Hepatic stellate cell (primary cell): ENCODE results near the gene TMEM91.
"Not testable (repeated sequence)": the region's sequence is repeated elsewhere in the genome, so short reads cannot be mapped to it uniquely, and the experiment has no call there.

Experiments
- DNase-seq: peaks from one replicate; pipeline ENCODE4 v3.0.0; 2011; ENCODE audit warnings: low spot score

Gene TMEM91

GRCh38 chr19:41353466-41354342 lies 22.6 kb upstream of the TMEM91 start, which contains the start of gene TGFB1:
TGFB1 (minus strand) TSS chr19:41353922; CDS start chr19:41353044, 878 bp downstream.
- DNase-seq, result peak; percentile 98

GRCh38 chr19:41354343-41354953 lies 21.9 kb upstream of the TMEM91 start:
- DNase-seq, result no peak

GRCh38 chr19:41355035-41355434 lies 21.3 kb upstream of the TMEM91 start:
- no peak for DNase-seq

DNA sequence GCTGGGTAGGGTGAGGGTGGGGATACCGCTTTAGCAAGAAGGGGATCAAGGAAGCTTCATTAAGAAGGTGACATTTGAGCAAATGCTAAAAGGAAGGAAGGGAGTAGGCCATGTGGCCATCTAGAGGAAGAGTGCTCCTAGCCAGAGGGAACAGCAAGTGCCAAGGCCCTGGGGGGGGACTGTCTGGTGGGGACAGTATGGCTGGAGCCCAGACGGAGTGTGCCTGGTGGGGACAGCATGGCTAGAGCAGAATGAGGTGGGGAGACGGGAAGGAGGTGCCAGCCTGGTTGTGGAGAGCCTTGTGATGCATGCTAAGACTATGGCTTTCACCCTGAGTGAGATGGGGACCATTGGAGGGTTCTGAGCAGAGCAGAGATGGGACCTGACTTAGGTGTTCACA lies 20.5 kb upstream of the TMEM91 start:
- no peak for DNase-seq

- no peak for DNase-seq
Observed at GRCh38 chr19:41356984-41357739, 19.2 kb upstream of the TMEM91 start.

DNA sequence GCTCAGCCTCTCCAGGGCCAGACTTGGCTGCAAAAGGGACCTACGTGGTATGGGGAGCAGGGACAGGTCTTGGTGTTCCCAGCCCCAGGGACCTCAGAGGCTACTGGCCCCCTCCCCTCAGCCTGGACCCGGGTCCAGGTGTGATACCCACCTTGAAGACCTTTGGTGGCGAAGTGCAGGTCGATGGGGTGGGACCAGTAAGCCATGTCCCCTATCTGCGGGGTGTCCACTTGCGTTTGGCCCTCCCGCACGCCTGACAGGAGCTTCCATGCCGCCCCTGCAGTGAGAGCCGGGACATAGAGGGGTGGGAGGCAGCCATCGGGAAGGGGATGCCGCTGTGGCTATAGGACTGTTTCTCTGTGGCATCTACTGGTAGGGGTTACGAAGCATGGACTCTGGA lies 18.6 kb upstream of the TMEM91 start:
- DNase-seq, result no peak

GRCh38 chr19:41359741-41360140 lies 16.6 kb upstream of the TMEM91 start:
- DNase-seq, result no peak

GRCh38 chr19:41362143-41362847 lies 14.0 kb upstream of the TMEM91 start:
- DNase-seq, result no peak

GRCh38 chr19:41363371-41363752 lies 13.0 kb upstream of the TMEM91 start:
- no peak for DNase-seq

DNA sequence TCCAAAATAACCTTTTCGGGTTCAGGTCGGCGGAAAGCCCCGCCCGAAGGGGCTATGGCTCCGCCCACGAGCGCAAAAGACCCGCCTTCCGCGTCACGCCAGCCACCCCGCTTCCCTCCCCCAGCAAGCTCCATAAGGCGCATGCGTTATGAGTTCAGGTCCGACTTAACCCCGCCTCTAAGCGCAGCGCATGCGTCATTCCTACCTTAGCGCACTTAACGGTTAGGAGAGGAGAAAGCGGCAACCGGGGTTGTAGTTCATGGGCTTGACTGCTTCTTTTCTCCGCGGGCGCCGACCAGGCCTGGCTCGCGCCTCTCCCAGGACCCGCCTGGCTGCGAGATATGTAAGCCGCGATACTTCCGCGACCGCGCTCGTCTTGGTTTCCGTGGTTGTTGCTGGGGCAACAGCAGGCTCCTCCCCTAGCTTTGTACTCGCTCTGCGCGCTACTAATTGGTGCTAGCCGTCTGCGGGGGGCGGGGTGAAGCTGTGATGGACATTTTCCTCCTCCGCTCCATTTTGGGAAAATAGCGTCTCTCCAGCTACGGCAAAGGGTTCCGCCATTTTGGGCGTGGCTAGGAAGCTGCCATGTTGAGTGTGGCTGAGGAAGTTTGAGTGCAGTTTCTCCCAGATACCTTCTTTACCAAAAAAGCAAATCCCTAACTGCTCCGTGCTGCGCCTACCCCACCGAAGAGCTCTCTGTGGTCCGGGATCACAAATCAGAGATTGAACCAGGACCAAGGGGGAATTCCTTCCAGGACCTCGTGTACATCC lies 12.4 kb upstream of the TMEM91 start, which contains the start of gene B9D2:
Gene B9D2, minus strand, starts transcription at position 397 of the 771 bp plus-strand sequence. CDS start 630 bp downstream, outside the sequence.
- DNase-seq, result peak; percentile 98

DNA sequence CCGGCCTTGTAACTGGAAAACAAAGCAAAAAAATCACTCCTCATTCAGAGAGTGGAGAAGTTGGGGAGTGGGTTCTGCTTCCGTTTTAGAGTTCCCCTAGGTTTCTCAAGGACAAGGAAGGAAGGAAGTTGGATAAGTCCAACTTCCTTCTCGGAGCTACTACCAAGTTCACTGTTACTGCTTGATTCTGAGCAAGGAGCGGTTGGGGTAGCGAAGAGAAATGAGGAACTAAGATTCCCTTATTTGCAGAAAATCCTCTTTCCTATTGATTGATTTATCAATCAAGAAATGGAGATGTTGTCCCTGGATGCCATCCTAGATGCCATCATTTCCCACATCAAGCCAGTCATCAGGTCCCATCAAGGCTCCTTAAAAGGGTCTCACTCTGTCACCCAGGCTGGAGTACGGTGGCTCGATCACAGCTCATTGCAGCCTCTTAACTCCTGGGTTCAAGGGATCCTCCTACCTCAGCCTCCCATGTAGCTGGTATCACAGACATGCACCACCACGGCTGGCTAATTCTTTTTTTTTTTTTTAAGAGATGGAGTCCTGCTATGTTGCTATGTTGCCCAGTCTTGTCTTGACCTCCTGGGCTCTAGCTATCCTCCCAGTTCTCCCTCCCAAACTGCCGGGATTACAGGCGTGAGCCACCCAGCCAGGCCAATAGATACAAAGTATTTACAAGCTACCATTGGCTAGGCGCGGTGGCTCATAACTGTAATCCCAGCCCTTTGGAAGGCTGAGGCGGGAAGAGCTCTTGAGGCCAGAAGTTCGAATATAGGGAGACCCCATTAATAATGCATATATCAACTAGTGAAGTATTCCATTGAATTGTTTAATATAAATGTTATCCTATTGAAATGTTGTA lies 11.6 kb upstream of the TMEM91 start:
- no peak for DNase-seq

DNA sequence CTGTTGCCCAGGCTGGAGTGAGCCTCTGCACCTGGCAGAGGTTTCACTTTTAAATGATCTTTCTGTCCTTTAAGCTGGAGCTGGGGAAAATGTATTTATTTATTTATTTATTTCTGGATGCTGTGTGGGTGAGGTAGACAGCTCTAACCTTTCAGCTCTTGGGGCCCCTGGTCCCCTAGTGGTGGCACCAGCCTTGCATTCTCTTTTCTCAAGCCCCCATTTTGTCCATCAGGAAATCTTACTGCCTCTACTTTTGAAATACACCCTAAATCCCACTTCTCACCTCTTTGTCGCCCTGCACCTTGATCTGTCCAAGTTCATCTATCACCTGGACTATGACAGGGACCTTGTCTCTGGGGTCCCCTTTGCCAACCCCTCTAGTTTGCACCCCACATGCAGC lies 10.2 kb upstream of the TMEM91 start:
- DNase-seq, result no peak

- peak; percentile 64 for DNase-seq
Observed at GRCh38 chr19:41367848-41368301, 8.5 kb upstream of the TMEM91 start.

- no peak for DNase-seq
Observed at GRCh38 chr19:41369769-41370168, 6.6 kb upstream of the TMEM91 start.

DNA sequence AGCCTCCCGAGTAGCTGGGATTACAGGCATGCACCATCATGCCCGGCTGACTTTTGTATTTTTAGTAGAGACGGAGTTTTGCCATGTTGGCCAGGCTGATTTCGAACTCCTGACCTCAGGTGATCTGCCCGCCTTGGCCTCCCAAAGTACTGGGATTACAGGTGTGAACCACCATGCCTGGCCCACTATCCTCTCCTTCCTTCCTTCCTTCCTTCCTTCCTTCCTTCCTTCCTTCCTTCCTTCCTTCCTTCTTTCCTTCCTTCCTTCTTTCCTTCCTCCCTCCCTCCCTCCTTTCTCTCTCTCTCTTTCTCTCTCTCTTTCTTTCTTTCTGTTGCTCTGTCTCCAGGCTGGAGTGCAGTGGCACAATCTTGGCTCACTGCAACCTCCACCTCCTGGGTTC lies 5.2 kb upstream of the TMEM91 start:
- not testable (repeated sequence) for DNase-seq

DNA sequence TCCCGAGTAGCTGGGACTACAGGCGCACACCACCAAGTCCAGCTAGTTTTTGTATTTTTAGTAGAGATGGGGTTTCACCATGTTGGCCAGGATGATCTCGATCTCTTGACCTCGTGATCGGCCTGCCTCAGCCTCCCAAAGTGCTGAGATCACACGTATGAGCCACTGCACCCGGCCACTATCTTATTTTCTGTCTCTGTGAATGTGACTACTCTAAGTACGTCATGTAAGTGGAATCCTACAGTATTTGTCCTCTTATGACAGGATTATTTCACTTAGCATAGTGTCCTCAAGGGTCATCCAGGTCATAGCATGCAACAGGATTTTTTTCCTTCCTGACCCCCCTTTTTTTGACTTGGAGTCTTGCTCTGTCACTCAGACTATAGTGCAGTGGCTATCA lies 4.8 kb upstream of the TMEM91 start:
- no peak for DNase-seq

- no peak for DNase-seq
Observed at GRCh38 chr19:41372501-41372900, 3.8 kb upstream of the TMEM91 start.

- DNase-seq, result peak; percentile 75
Observed at GRCh38 chr19:41373993-41374392, 2.3 kb upstream of the TMEM91 start.

- no peak for DNase-seq
Observed at GRCh38 chr19:41376998-41377365, 649 bp downstream of the TMEM91 start.
